Natural killer cell (primary cell): ENCODE measurements around the gene PRDM16. TPM values are rescaled to one million over a fixed set of nuclear protein-coding genes. Genes with fewer than 3 reads are reported as not detected.

ENCODE experiments used
- ATAC-seq, 3 donors: fragments of 150-1000 bp in 2 of 3; fragments of 200-7000 bp in 1 of 3; cut with Tn5 transposase; 1 replicate in 1 of 3; 2 replicates in 2 of 3; pipeline ENCODE4 v1.10.0; 2021; ENCODE audit warnings: mild to moderate bottlenecking in 2 of 3, moderate library complexity in 2 of 3
- DNase-seq, 2 donors: peaks; one replicate each; pipeline versions ENCODE4 v3.0.0 to v3.0.0-alpha.2; 2013 to 2021; ENCODE audit warnings: mixed read lengths in 1 of 2
- H3K27ac ChIP-seq: one replicate; pipeline ENCODE4 v1.5.1; 2013; ENCODE audit warnings: mild to moderate bottlenecking, low read length
- H3K27me3 ChIP-seq: one replicate; pipeline ENCODE4 v1.6.1; 2013; ENCODE audit warnings: low read length; ENCODE audit not compliant: control insufficient read depth, insufficient read depth
- H3K36me3 ChIP-seq: one replicate; pipeline ENCODE4 v1.6.1; 2013; ENCODE audit warnings: low read length; ENCODE audit not compliant: control insufficient read depth, insufficient read depth
- H3K4me1 ChIP-seq: one replicate; pipeline ENCODE4 v1.6.1; 2013; ENCODE audit warnings: low read length; ENCODE audit not compliant: control insufficient read depth, insufficient read depth
- H3K4me3 ChIP-seq: one replicate; pipeline ENCODE4 v1.5.1; 2013; ENCODE audit warnings: low read length
- H3K9me3 ChIP-seq: one replicate; pipeline ENCODE4 v1.6.1; 2013; ENCODE audit warnings: low read length; ENCODE audit not compliant: control insufficient read depth, insufficient read depth
- H3K27ac Mint-ChIP-seq, 2 donors: one replicate each; pipeline ENCODE4 v1.8.0; 2022; ENCODE audit warnings: mild to moderate bottlenecking in 2 of 2, mixed read lengths in 2 of 2, moderate library complexity in 1 of 2
- H3K27me3 Mint-ChIP-seq, 2 donors: one replicate each; pipeline ENCODE4 v1.8.0; 2022; ENCODE audit warnings: low read depth in 2 of 2, mixed read lengths in 2 of 2
- H3K36me3 Mint-ChIP-seq: one replicate; pipeline ENCODE4 v1.8.0; 2022; ENCODE audit warnings: mixed read lengths
- H3K4me1 Mint-ChIP-seq, 2 donors: one replicate each; pipeline ENCODE4 v1.8.0; 2022; ENCODE audit warnings: mixed read lengths in 2 of 2
- H3K4me3 Mint-ChIP-seq: one replicate; pipeline ENCODE4 v1.8.0; 2022; ENCODE audit warnings: mild to moderate bottlenecking, moderate library complexity, mixed read lengths
- H3K9me3 Mint-ChIP-seq, 2 donors: one replicate each; pipeline ENCODE4 v1.8.0; 2022; ENCODE audit warnings: mixed read lengths in 2 of 2
- WGBS: methylation state at CpG from one replicate; pipeline ENCODE4 v1.1.7; 2013; ENCODE audit warnings: missing lambda C conversion rate; ENCODE audit not compliant: insufficient coverage; 5-methylcytosine and 5-hydroxymethylcytosine counted together
- intact Hi-C: fragments of 100-400 bp; cut with micrococcal nuclease; formaldehyde crosslinking; loops from one replicate; pipeline ENCODE4 v1.14.2; 2022
- total RNA-seq, 4 donors: library from RNA; stranded (reverse); fragments of 120-200 nt in 1 of 4; gene quantifications; one replicate each; pipeline versions ENCODE4 v1.2.3 to v1.2.4, GENCODE V29; 2013 to 2022
- TF ChIP-seq, protein P1 (sequence below): fragments of 200-600 bp; IDR thresholded peaks from one replicate; pipeline ENCODE4 v1.8.0; 2022; ENCODE audit warnings: antibody characterized with exemption

The PRDM16 gene
- total RNA-seq, 3 donors from 2014 or later (not counting 1 experiment from before 2014, with no cell fraction given), result 0.25 to 0.64 TPM; not detected in 1

DNA sequence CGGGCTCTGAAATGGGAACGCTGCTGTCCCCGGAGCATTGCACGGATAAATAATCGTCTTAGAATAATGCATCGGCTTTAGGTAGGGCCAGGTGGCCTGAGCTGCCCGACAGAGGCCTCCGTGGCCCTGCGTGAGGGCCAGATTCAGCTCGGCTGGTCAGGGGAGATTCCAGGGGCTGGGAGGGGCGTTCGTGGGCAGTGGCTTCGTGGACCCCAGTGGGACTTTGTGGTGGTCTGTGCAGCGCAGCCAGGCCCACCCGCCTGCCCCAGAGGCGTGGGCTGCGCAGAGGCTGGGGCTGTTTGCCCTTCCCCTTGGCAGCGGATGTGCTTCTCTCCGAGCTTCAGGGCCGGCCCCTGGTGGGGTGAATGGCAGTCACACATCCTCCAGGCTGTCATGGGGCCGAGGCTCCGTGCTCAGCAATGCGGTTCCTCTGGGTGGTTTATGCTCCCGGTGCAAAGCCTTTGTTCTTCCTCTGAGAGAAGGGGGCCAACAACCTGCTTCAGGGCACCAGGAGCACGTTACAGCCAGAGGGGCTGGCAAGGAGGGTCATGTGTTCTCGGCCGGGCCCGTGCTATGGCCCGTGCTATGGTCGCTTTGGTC is 104.5 kb downstream of the PRDM16 start:
- Mint-ChIP-seq H3K4me1 (peaks cover 0 to 4% of the 10 kb centered on the region in 2 donors), H3K9me3 (no peaks in the 10 kb centered on the region), H3K4me3 (no peak overlapping the region), H3K27me3 (peaks cover 16 to 17% of the 10 kb centered on the region in 2 donors), H3K27ac (no peak overlapping the region), H3K36me3 (no peaks in the 10 kb centered on the region)
- H3K4me1 ChIP-seq, result peaks cover 14% of the 10 kb centered on the region
- intact Hi-C loops, result no loop called here
- H3K9me3 ChIP-seq, result no peaks in the 10 kb centered on the region
- DNase-seq (no peak), ATAC-seq (no peak)
- H3K27ac ChIP-seq, result no peak overlapping the region
- TF ChIP-seq, protein P1, sequence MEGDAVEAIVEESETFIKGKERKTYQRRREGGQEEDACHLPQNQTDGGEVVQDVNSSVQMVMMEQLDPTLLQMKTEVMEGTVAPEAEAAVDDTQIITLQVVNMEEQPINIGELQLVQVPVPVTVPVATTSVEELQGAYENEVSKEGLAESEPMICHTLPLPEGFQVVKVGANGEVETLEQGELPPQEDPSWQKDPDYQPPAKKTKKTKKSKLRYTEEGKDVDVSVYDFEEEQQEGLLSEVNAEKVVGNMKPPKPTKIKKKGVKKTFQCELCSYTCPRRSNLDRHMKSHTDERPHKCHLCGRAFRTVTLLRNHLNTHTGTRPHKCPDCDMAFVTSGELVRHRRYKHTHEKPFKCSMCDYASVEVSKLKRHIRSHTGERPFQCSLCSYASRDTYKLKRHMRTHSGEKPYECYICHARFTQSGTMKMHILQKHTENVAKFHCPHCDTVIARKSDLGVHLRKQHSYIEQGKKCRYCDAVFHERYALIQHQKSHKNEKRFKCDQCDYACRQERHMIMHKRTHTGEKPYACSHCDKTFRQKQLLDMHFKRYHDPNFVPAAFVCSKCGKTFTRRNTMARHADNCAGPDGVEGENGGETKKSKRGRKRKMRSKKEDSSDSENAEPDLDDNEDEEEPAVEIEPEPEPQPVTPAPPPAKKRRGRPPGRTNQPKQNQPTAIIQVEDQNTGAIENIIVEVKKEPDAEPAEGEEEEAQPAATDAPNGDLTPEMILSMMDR, result no peak
- H3K27me3 ChIP-seq, result peaks cover 11% of the 10 kb centered on the region
- WGBS, result 67% methylated on average over 30 of the region's 30 CpGs
- H3K36me3 ChIP-seq, result no peaks in the 10 kb centered on the region
- H3K4me3 ChIP-seq, result no peak overlapping the region

DNA sequence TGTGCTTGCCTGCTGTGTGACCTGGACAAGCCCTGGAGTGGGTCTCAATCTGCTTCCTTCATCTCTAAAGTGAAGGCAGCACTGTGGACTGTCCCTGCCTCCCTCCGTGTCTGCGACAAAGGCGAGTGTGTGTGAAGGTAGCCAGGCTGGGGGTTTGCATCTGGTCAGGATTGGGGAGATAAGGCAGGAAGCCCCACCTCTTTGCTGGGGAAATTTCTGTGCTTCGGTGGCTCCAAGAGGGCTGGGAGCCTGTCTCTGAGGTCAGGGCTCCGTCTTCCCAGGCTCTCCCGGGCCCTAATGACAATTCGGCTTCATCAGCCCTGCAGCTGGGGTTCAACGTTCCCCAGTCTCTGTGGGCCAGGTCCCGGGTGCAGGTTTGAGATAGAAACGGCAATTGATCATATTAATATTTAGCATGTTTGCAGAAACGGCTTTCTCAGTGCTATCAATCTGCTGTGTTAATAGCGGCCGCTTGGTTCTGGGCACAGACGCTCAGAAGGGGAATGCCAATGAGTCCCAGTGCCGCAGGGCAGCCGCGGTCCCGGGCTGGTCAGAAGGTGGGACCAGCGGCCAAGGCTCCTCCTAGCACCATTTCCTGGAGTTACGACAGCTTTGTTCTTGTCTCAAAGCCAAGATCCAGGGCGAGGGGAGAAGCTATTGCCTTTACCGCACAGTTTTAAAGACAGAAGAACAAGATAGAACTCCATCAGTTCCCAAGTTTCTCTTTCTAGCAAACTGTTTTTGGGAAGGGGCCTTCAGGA is 105.7 kb downstream of the PRDM16 start:
- H3K27me3 ChIP-seq, result peaks cover 11% of the 10 kb centered on the region
- no peaks in the 10 kb centered on the region for H3K36me3 ChIP-seq
- H3K4me1 ChIP-seq, result peaks cover 14% of the 10 kb centered on the region
- H3K9me3 Mint-ChIP-seq, result no peaks in the 10 kb centered on the region
- 19% methylated on average over 22 of the region's 22 CpGs for WGBS
- TF ChIP-seq, protein P1, result no peak
- peaks cover 0 to 4% of the 10 kb centered on the region in 2 donors for H3K4me1 Mint-ChIP-seq
- no peaks in the 10 kb centered on the region for H3K9me3 ChIP-seq
- peaks cover 16% of the 10 kb centered on the region in 2 donors for H3K27me3 Mint-ChIP-seq
- DNase-seq, result no peak
- H3K4me3 Mint-ChIP-seq, result no peak overlapping the region
- H3K36me3 Mint-ChIP-seq, result no peaks in the 10 kb centered on the region
- no peak overlapping the region for H3K27ac Mint-ChIP-seq
- intact Hi-C loops, result no loop called here
- ATAC-seq, result no peak
- H3K4me3 ChIP-seq, result no peak overlapping the region
- H3K27ac ChIP-seq, result no peak overlapping the region

DNA sequence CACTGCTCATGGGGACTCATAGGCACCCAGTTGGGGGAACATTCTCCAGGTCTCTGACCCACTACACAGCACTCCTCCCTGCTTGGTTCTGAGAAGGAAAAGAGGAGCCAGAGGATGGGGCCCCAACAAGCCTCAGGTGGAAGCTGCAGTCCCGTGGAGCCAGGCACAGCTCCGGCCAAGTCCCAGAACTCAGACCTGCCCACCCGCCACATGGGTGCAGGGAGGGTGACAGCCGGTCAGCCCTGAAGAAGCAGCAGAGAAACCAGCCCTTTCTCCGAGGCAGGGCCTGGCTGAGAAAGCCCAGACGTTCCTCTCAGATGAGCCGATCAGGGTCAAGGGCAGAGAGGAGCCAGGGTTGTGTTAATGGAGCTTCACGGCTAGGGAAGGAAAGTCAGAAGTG is 106.5 kb downstream of the PRDM16 start:
- Histone ChIP-seq H3K27me3 (peaks cover 8% of the 10 kb centered on the region), H3K27ac (no peak overlapping the region), H3K36me3 (no peaks in the 10 kb centered on the region), H3K4me3 (no peak overlapping the region), H3K9me3 (no peaks in the 10 kb centered on the region), H3K4me1 (peaks cover 8% of the 10 kb centered on the region)
- peaks cover 0 to 4% of the 10 kb centered on the region in 2 donors for H3K4me1 Mint-ChIP-seq
- 86% methylated on average over 7 of the region's 8 CpGs for WGBS
- no peak overlapping the region for H3K27ac Mint-ChIP-seq
- peaks cover 15 to 16% of the 10 kb centered on the region in 2 donors for H3K27me3 Mint-ChIP-seq
- ATAC-seq, result no peak
- TF ChIP-seq, protein P1, result no peak
- H3K36me3 Mint-ChIP-seq, result no peaks in the 10 kb centered on the region
- H3K4me3 Mint-ChIP-seq, result no peak overlapping the region
- DNase-seq, result no peak
- H3K9me3 Mint-ChIP-seq, result no peaks in the 10 kb centered on the region
- intact Hi-C loops, result no loop called here
